Right lobe of liver (tissue), 4 donors: ENCODE data around the gene WHRN.

Source experiments
- CTCF ChIP-seq, 4 donors: fragments of 200-600 bp in 3 of 4; fragments of 450-650 bp in 1 of 4; IDR thresholded peaks; one replicate each; pipeline versions ENCODE4 v1.5.1 to v1.8.0; 2016 to 2022; ENCODE audit warnings: antibody characterized with exemption in 4 of 4, mild to moderate bottlenecking in 2 of 4
- POLR2A ChIP-seq: fragments of 450-650 bp; IDR thresholded peaks from one replicate; pipeline ENCODE4 v1.6.1; 2017; ENCODE audit warnings: antibody characterized with exemption, mild to moderate bottlenecking
- donor health status: DM: no; HTN: no; CAD: no.
- donor health status: DM: no; HTN: no; CAD: no.
- donor health status: DM: no; HTN: yes; CAD: no.

- no peak for TF ChIP-seq CTCF (IDR thresholded peaks at IDR 0.05)
- no peak for TF ChIP-seq POLR2A
Measured at GRCh38 chr9:114424126-114424525, 81.1 kb downstream of the WHRN start.
